GM15510 (cell line): ENCODE results near the gene CDCA8.

Source experiments
- POLR2A ChIP-seq: IDR thresholded peaks from 3 replicates; pipeline ENCODE4 v1.6.1; 2011; ENCODE audit warnings: borderline replicate concordance; ENCODE audit not compliant: insufficient read length; ENCODE audit errors: extremely low read depth

The CDCA8 gene

DNA sequence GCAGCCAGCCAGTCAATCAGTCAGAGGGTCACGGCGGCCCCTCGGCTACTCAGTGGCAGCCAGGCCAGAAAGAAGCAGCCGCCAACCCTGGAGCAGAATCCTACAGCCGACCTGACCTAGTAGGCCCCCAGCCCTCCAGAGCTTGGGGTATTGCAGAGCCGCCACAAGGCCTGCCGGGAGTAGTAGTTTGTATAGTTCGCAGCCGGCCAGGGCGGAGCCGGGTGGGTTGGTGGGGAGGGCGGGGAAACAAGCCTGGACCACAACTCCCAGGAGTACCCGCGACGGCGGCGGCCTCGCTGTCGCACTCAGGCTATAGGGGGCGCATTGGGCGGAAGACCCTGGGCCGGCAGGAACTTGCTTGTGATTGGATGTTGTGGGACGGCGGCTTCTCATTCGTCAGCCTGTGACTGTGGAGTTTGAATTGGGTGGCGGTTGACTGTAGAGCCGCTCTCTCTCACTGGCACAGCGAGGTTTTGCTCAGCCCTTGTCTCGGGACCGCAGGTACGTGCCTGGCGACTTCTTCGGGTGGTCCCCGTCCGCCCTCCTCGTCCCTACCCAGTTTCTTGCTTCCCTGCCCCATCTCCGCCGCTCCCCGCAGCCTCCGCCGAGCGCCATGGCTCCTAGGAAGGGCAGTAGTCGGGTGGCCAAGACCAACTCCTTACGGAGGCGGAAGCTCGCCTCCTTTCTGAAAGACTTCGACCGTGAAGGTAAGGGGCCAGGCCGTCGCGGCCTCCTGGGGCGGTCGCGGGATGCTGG lies at the start of gene CDCA8:
Gene CDCA8, plus strand, starts transcription at position 439 of the 756 bp plus-strand sequence. Its CDS starts 175 bp downstream, at position 614.
- TF ChIP-seq POLR2A: peak; percentile 63

DNA sequence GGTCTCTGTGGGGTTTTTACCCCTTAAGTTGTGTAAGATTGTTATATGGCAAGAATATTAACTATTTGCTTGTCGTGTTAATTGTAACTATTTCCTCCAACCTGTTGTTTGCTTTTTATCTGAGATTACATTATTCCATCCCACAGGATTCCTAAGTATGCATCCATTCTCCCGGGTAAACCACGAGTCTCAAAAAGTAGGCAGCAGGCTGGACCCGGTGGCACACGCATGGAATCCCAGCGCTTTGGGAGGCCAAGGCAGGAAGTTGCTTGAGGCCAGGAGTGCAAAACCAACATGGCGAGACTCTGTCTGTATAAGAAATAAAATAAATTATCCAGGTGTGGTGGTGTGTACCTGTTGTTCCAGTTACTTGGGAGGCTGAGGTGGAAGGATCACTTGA lies 45.0 kb upstream of the CDCA8 start:
- no peak for TF ChIP-seq POLR2A

DNA sequence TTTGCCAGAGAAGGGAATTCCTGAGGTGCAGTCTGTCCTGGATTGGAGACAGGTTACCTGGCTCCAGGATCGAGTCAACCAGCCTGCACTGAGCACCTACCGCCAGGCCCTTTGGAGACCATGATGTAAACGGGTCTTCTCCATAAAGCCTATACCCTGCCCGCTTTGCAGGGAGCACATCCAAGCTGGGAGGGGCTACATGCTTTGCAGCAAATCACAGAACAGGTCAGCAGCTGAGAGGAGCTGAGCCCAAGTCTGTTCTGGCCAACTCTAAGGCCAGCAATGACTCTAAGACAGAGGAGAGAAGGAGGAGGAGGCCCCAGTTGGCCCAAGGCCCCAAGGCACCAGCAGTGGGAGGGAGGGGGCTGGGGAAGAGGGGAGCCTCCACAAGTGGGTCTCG lies 42.1 kb upstream of the CDCA8 start:
- no peak for TF ChIP-seq POLR2A

- no peak for TF ChIP-seq POLR2A
Measured at GRCh38 chr1:37650721-37651120, 41.6 kb upstream of the CDCA8 start.

- no peak for TF ChIP-seq POLR2A
Measured at GRCh38 chr1:37651803-37652202, 40.5 kb upstream of the CDCA8 start.

GRCh38 chr1:37652976-37653375 lies 39.3 kb upstream of the CDCA8 start:
- no peak for TF ChIP-seq POLR2A

DNA sequence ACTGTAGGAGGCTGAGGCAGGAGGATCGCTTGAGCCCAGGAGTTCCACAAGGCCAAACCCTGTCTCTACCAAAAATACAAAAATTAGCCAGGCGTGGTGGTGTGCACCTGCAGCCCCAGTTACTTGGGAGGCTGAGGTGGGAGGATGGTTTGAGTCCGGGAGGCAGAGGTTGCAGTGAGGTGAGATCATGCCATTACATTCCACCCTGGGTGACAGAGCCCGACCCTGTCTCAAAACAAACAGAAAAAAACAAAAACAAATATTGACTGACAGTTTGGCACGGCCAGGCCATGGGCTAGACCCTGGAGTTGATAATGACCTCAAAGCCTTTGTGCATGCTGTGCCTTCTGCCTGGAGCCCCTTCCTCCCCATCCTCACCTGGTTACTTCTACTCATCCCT lies 38.4 kb upstream of the CDCA8 start:
- no peak for TF ChIP-seq POLR2A

DNA sequence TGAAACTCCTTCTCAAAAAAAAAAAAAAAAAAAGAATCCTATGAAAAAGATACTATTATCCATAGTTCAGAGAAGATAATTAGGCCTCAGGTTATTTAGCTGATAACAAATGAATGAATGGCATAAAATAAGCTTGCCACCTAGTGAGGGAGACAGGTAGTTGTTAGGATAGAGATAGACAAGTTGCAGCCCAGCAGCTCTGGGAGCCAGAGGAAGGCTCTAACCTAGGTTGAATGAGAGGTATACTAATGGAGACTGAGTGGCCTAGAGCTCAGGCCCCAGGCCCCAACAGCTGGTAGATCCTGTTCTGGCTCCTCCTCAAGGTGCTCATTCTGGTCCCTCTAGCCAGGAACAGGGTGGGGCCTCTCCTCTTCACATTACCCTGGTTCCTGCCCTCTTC lies 37.0 kb upstream of the CDCA8 start:
- TF ChIP-seq POLR2A: no peak

- no peak for TF ChIP-seq POLR2A
Measured at GRCh38 chr1:37656026-37656425, 36.3 kb upstream of the CDCA8 start.

- no peak for TF ChIP-seq POLR2A
Measured at GRCh38 chr1:37656881-37657280, 35.4 kb upstream of the CDCA8 start.

GRCh38 chr1:37657620-37658412 lies 34.5 kb upstream of the CDCA8 start:
- no peak for TF ChIP-seq POLR2A

- TF ChIP-seq POLR2A: no peak
Measured at GRCh38 chr1:37658486-37658885, 33.8 kb upstream of the CDCA8 start.

DNA sequence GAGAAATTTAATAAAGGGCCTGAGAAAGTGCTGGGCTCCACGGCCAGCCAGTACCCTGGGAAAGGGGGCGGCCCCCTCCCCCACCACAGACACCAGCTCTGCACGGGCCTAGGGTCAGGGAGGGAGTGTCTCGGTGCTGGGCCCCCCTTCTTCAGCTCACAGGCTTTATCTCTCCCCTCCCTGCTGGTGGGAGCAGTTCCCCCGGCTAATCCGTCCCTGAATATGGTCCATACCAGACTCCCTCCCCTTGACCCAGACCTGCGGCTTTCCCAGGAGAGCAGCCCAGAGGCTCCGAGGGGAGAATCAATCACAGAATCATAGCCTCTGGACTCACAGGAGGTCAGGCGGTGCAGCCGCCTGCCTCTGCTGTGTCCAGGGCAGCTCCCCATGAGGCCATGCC lies 31.7 kb upstream of the CDCA8 start:
- TF ChIP-seq POLR2A: no peak

DNA sequence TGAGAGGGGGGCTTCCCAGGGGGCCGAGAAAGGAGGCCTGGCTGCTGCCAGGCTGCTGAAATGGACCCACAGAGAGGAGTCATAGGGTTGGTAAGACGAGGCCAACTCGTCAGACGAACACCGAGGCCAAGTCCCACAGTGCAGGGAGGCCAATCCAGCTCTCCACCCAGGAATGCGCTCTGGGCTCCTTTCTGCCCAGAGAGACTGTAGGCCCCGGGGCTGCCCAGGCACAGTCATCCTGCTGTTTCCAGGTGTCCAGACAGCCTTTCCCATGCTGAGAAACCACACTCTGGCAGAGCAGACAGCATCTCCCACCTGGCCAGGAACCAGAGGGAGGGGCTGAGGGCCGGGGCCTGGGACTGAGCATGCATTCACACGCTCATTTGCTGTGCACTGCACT lies 30.9 kb upstream of the CDCA8 start:
- TF ChIP-seq POLR2A: no peak

DNA sequence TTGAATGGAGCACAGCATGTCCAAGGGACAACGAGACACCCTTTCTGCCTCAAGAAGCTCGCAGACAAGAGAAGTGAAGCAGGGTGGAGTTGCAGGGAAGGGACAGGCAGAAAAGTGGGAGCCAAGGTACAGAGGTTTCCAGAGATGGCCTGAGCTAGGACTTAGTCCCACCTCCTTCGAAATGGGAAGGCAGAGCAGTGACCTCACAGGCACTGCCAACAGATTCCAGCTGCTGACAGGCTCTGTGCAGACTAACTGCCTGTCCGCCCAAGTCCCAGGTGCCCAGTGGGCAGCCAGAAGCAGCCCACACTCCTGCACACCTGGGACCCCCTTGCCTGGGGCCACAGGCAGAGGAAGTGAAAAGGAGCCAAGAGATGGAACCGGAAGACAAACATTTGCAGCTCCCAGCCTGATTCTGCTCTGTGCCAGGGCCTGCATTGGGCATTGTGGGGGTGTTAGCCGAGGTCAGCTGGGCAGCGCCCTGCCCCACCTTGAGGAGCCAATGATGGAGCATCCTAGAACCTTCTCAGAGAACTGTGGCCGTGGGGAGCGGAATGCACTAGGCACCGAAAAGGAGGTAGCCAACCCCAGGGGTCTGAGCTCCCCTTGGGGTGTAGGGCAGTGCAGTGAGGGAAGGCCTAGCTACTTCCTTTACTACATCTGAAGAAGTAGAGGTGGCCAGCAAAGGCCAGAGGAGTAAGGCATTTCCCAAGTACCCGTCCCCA lies 30.1 kb upstream of the CDCA8 start:
- TF ChIP-seq POLR2A: no peak
